ENCODE measurements around the gene FYB1.

Gene FYB1

GRCh38 chr5:39115644-39116343 is 103.6 kb downstream of the FYB1 start:
- DNase-seq: no peak

GRCh38 chr5:39114155-39114554 is 105.2 kb downstream of the FYB1 start:
- no peak for DNase-seq

- DNase-seq: no peak
Measured at GRCh38 chr5:39113354-39113953, 105.9 kb downstream of the FYB1 start.

DNA sequence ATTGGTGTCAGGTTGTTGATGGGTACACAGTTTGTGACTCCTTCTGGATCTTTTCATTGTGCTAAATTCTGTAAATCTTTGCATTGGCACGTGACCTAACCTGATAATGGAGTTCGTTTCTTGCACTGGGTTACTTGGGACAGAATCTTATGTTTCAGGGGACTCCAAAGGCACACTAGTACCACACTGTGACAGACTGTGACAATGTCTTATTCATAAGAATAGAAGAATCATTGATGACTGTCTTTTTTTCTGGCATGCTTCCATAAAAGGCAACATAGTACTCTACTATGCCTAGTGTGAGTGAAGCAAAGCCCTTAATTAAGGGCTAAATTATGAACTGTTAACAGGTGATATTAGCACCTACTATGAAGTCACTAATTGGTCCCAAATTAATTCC is 109.8 kb downstream of the FYB1 start:
- no peak for DNase-seq

GRCh38 chr5:39108987-39109386 is 110.4 kb downstream of the FYB1 start:
- no peak for DNase-seq

GRCh38 chr5:39107350-39107749 is 112.0 kb downstream of the FYB1 start:
- no peak for DNase-seq

- no peak for DNase-seq
Measured at GRCh38 chr5:39106322-39106721, 113.0 kb downstream of the FYB1 start.

- DNase-seq: no peak
Measured at GRCh38 chr5:39104221-39104620, 115.1 kb downstream of the FYB1 start.

DNA sequence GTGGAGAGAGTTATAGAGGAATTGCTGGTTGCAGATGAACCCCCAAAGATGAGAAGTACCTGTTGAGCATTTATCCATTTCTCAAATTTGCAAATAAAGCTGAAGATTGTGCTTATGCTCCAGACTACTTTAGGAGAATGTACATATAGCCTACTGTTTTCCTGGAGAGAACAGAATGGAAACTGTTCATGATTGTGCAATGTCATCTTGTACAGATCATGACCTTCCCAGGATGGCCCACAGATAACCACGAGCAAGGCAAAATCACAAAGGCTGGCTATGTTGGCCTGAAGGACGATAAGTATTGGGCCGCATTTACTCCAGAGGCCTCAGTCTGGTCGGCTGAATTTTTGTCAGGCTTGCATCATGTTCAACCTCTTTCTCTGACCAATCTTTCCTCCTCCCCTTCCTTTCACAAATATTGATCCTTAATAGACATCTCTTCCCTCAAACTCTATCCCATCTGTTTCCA is 116.6 kb downstream of the FYB1 start:
- DNase-seq: no peak

- DNase-seq: no peak
Measured at GRCh38 chr5:39100851-39101396, 118.4 kb downstream of the FYB1 start.

- DNase-seq: no peak
Measured at GRCh38 chr5:39100301-39100850, 119.0 kb downstream of the FYB1 start.

- no peak for DNase-seq
Measured at GRCh38 chr5:39099831-39100230, 119.5 kb downstream of the FYB1 start.

GRCh38 chr5:39093352-39093751 is 126.0 kb downstream of the FYB1 start:
- no peak for DNase-seq

- no peak for DNase-seq
Measured at GRCh38 chr5:39092581-39093351, 126.6 kb downstream of the FYB1 start.

DNA sequence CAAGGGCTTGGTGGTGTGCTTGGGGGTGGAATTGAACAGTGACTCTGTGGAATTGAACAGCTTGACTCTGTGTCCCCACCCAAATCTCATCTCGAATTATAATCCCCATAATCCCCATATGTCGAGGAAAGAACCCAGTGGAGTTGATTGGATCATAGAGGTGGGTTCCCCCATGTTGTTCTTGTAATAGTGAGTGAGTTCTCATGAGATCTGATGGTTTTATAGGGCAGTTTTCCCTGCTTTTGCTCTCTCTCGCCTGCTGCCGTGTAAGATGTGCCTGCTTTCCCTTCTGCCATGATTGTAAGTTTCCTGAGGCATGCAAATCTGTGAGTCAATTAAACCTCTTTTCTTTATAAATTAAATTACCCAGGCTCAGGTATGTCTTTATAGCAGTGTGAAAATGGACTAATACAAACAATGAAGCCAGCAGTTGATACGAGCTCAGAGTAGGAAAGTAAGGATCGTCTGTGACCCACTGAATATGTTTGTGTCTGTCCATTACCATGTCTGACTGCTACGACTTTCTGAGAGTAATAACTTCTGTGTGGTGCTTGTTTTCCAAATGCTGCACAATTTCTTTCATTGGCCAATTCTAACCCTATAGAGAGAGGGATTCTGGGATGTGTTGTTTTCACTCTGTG is 127.3 kb downstream of the FYB1 start:
- DNase-seq: no peak

DNA sequence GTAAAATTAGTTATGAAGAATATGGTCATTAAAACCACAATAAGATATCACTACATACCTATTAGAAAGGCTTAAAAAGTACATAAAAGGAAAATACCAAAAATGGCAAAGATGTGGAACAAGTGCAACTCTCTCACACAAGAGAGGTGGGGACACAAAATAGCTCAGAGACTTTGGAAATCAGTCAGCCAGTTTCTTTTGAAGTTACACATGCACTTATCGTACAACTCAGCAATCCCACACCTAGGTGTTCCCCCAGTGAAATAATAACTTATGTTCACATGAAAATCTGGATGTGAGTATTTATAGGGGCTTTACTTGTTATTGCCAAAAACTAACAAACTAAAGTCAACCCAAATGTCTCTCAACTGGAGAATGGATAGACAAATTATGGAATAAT is 135.4 kb downstream of the FYB1 start:
- DNase-seq: no peak

DNA sequence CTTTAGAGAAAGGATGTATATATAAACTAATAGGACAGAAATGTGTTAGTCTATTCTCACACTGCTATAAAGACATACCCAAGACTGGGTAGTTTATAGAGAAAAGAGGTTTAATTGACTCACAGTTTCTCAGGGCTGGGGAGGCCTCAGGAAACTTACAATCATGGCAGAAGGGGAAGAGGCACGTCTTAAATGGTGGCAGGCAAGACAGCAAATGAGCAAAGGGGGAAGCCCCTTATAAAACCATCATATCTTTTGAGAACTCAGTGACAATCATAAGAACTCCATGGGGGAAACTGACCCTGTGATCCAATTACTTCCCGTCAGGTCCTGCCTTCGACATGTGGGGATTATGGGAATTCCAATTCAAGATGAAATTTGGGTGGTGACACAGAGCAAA is 136.4 kb downstream of the FYB1 start:
- no peak for DNase-seq

- no peak for DNase-seq
Measured at GRCh38 chr5:39080597-39081204, 138.7 kb downstream of the FYB1 start.

- DNase-seq: no peak
Measured at GRCh38 chr5:39080168-39080567, 139.2 kb downstream of the FYB1 start.

- DNase-seq: no peak
Measured at GRCh38 chr5:39079147-39079546, 140.2 kb downstream of the FYB1 start.

- no peak for DNase-seq
Measured at GRCh38 chr5:39076757-39077728, 142.3 kb downstream of the FYB1 start.

Measured in DMS79 treated with DMSO at 0.1 percent for 48 hours (cell line).